Measurements from ENCODE around the gene PPIL1.
"Not testable (repeated sequence)": the region's sequence is repeated elsewhere in the genome, so short reads cannot be mapped to it uniquely, and the experiment has no call there.

PPIL1 gene

GRCh38 chr6:36874443-36875249 is at the start of gene PPIL1:
Gene PPIL1 (minus strand): TSS chr6:36874803. CDS start chr6:36874772, 31 bp downstream.
- peak; percentile 71 for DNase-seq

GRCh38 chr6:36924131-36924530 is 49.5 kb upstream of the PPIL1 start:
- DNase-seq, result no peak

GRCh38 chr6:36920546-36920945 is 45.9 kb upstream of the PPIL1 start:
- no peak for DNase-seq

- no peak for DNase-seq
Observed at GRCh38 chr6:36920049-36920448, 45.4 kb upstream of the PPIL1 start.

GRCh38 chr6:36917541-36918193 is 43.1 kb upstream of the PPIL1 start:
- DNase-seq, result no peak

- no peak for DNase-seq
Observed at GRCh38 chr6:36916126-36916525, 41.5 kb upstream of the PPIL1 start.

- no peak for DNase-seq
Observed at GRCh38 chr6:36915599-36915998, 41.0 kb upstream of the PPIL1 start.

GRCh38 chr6:36914227-36914794 is 39.7 kb upstream of the PPIL1 start:
- peak; percentile 49 for DNase-seq

- DNase-seq, result no peak
Observed at GRCh38 chr6:36913082-36913481, 38.5 kb upstream of the PPIL1 start.

GRCh38 chr6:36912586-36912985 is 38.0 kb upstream of the PPIL1 start:
- no peak for DNase-seq

GRCh38 chr6:36912030-36912454 is 37.4 kb upstream of the PPIL1 start:
- no peak for DNase-seq

GRCh38 chr6:36908747-36909146 is 34.1 kb upstream of the PPIL1 start:
- no peak for DNase-seq

- no peak for DNase-seq
Observed at GRCh38 chr6:36907781-36908180, 33.2 kb upstream of the PPIL1 start.

GRCh38 chr6:36906539-36907325 is 32.1 kb upstream of the PPIL1 start:
- DNase-seq, result no peak

GRCh38 chr6:36904851-36905393 is 30.3 kb upstream of the PPIL1 start:
- DNase-seq, result no peak

GRCh38 chr6:36904114-36904513 is 29.5 kb upstream of the PPIL1 start:
- no peak for DNase-seq

GRCh38 chr6:36897609-36898008 is 23.0 kb upstream of the PPIL1 start:
- DNase-seq, result no peak

- DNase-seq, result no peak
Observed at GRCh38 chr6:36893976-36894932, 19.7 kb upstream of the PPIL1 start.

GRCh38 chr6:36891153-36891552 is 16.6 kb upstream of the PPIL1 start:
- not testable (repeated sequence) for DNase-seq

- no peak for DNase-seq
Observed at GRCh38 chr6:36890112-36890663, 15.6 kb upstream of the PPIL1 start.
